ENCODE measurements around the gene EI24. TPM values are rescaled to one million over a fixed set of nuclear protein-coding genes. Genes with fewer than 3 reads are reported as not detected.
A peak's percentile ranks its signal among the peaks of the same experiment; 100 is the strongest.

EI24 gene
- total and polyA plus RNA-seq, 9 donors = 44.9 to 149 (median 53.4) TPM

DNA sequence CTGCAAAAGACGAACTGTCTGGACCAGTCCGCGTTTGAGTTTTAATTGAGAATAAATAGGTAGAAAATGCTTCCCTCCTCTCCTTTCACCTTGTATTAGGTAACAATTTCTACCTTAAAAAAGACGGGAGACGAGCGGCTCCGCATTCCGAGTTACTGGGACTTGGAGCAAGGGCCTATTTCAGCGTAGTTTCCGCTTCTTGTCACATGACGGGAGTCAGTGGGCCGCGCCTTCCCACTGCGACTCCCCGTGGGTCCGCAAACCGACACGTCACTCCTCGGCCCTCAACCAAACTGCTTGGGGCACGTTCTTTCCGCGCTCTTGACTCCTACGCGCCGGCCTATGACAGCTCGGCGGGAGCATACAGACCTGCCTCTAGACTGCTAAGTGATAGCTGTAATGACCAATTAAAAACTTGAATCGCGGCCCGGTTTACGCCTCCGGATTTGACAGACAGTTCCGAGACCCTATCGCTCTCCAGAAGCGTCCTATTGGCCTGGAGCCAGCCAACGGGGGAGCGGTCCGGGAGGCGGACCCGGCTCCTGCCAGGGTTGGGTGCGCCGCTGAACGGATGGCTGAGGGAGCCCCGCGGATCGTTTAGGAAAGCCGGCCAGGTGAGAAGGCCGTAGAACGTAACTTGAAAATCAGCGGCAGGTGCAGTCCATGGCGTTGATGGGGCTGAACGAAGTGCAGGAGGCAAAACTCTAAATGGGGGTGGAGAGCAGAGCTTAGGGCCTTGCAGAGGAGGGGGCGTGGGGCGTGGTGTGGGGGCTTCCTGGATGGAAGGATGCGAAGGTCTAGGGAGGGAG lies 23.2 kb downstream of the EI24 start, which contains the start of gene STT3A:
Gene STT3A, plus strand, starts transcription at position 548 of the 809 bp plus-strand sequence. CDS start 3,064 bp downstream, outside the sequence.
- H3K4me1 ChIP-seq (ENCODE audit: insufficient read depth) = peaks cover 6% of the 10 kb centered on the region
- no peak for TF ChIP-seq CTCF (IDR thresholded peaks at IDR 0.05)
- TF ChIP-seq POLR2A (IDR thresholded peaks at IDR 0.05) = peak; percentile 90
- peak; percentile 55 for TF ChIP-seq EP300 (IDR thresholded peaks at IDR 0.05)
- peak within 1 kb of the TSS; percentile 85 for H3K4me3 ChIP-seq
- H3K27ac ChIP-seq = peak within 1 kb of the TSS; percentile 79 to 99
- intact Hi-C loops (cut with DNase I) = no loop called here
- H3K9me3 ChIP-seq = no peaks in the 10 kb centered on the region
- peak; percentile 99 to 100 (median 100) for DNase-seq
- H3K27me3 ChIP-seq = no peaks in the 10 kb centered on the region
- H3K36me3 ChIP-seq = no peaks in the 10 kb centered on the region
- WGBS, 3 donors = 0% methylated on average over 55 of the region's 55 CpGs

- no peak for TF ChIP-seq EP300 (IDR thresholded peaks at IDR 0.05)
- no peak for TF ChIP-seq POLR2A (IDR thresholded peaks at IDR 0.05)
- no peak for TF ChIP-seq CTCF (IDR thresholded peaks at IDR 0.05)
- DNase-seq = no peak
- Histone ChIP-seq H3K4me1 (ENCODE audit: insufficient read depth) (peaks cover 6% of the 10 kb centered on the region), H3K27me3 (no peaks in the 10 kb centered on the region), H3K27ac (peak overlapping the region; percentile 63 to 64), H3K9me3 (no peaks in the 10 kb centered on the region), H3K36me3 (no peaks in the 10 kb centered on the region), H3K4me3 (peak overlapping the region; percentile 85)
- WGBS, 3 donors = 0 to 1% (median 0%) methylated on average over 18 of the region's 18 CpGs
- intact Hi-C loops (cut with DNase I) = no loop called here
Observed at GRCh38 chr11:125593114-125593820, 24.0 kb downstream of the EI24 start.

DNA sequence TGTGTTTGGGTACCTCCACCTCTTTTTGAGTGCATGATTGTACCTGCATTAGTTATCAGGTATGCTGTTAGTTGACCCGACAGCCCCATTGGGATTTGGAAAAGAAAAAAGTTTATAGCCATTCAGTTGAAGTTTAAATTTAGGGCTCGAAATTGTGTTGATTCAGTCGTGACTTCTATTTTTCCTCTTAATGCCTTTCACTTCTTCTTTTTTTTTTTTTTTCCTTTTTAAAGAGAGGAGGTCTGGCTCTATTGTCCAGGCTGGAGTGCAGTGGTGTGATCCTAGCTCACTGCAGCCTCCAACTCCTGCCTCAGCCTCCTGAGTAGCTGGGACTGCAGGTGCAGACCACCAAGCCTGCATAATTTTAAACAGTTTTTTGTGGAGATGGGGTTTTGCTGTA lies 25.7 kb downstream of the EI24 start:
- H3K4me3 ChIP-seq = no peak overlapping the region
- no peaks in the 10 kb centered on the region for H3K9me3 ChIP-seq
- intact Hi-C loops (cut with DNase I) = no loop called here
- DNase-seq = no peak
- H3K27ac ChIP-seq = no peak overlapping the region
- no peak for TF ChIP-seq POLR2A (IDR thresholded peaks at IDR 0.05)
- no peak for TF ChIP-seq EP300 (IDR thresholded peaks at IDR 0.05)
- no peak for TF ChIP-seq CTCF (IDR thresholded peaks at IDR 0.05)
- 73 to 75% (median 74%) methylated on average over 3 of the region's 3 CpGs for WGBS, 3 donors
- no peaks in the 10 kb centered on the region for H3K36me3 ChIP-seq
- no peaks in the 10 kb centered on the region for H3K27me3 ChIP-seq
- H3K4me1 ChIP-seq (ENCODE audit: insufficient read depth) = peaks cover 6% of the 10 kb centered on the region

- Histone ChIP-seq H3K27ac (no peak overlapping the region), H3K9me3 (no peaks in the 10 kb centered on the region), H3K36me3 (no peaks in the 10 kb centered on the region), H3K4me3 (no peak overlapping the region), H3K4me1 (ENCODE audit: insufficient read depth) (no peaks in the 10 kb centered on the region), H3K27me3 (no peaks in the 10 kb centered on the region)
- TF ChIP-seq POLR2A (IDR thresholded peaks at IDR 0.05) (no peak), EP300 (IDR thresholded peaks at IDR 0.05) (no peak), CTCF (IDR thresholded peaks at IDR 0.05) (no peak)
- DNase-seq = no peak
- 96% methylated on average over 2 of the region's 2 CpGs for WGBS, 3 donors
- intact Hi-C loops (cut with DNase I) = no loop called here
Observed at GRCh38 chr11:125600663-125601062, 31.4 kb downstream of the EI24 start.
